K562 (cell line): Measurements from ENCODE around the gene DNAJC8. TPM values are rescaled to one million over a fixed set of nuclear protein-coding genes. Genes with fewer than 3 reads are reported as not detected.

Experiments
- ATAC-seq: fragments of 200-7000 bp; cut with Tn5 transposase; 3 replicates; pipeline ENCODE4 v1.9.1; 2020; ENCODE audit warnings: moderate library complexity
- BruUV-seq: library from RNA; stranded (reverse); fragments of 400-500 nt; replicated peaks from 2 replicates; lab custom pipeline; 2021; lab: Mats Ljungman, UMichigan
- CTCF ChIA-PET: fragments of 300-600 bp; formaldehyde crosslinking; extraction: SDS; loops from one replicate; lab custom pipeline; 2021; ENCODE audit warnings: low intra/inter-chr PET ratio; lab: Yijun Ruan, JAX
- POLR2A ChIA-PET: fragments of 300-600, 350-650 bp; sonication (Branson Sonifier 250); formaldehyde crosslinking; extraction: SDS; loops from one replicate; lab custom pipeline; 2021; ENCODE audit warnings: antibody characterized with exemption, inconsistent platforms; lab: Yijun Ruan, JAX
- DNase-seq, 4 experiments: peaks; one replicate each; pipeline versions ENCODE4 v3.0.0 to v3.0.0-alpha.2; 2011 to 2018; ENCODE audit warnings: low spot score in 3 of 4, mixed read lengths in 3 of 4; ENCODE audit errors: extremely low read depth in 1 of 4
- FAIRE-seq: peaks from 2 replicates; lab custom pipeline; 2011; peaks lifted over from hg19 to GRCh38; lab: Jason Lieb, UNC
- H2AFZ ChIP-seq: 2 replicates; pipeline ENCODE4 v1.6.0; 2011; ENCODE audit warnings: low read depth, low read length, control low read depth, inconsistent platforms
- H3K27ac ChIP-seq: fragments of 200-600 bp; 3 replicates; pipeline ENCODE4 v1.8.0; 2011; ENCODE audit warnings: low read depth, mild to moderate bottlenecking, control low read depth, inconsistent platforms, low read length, moderate library complexity, mixed read lengths; ENCODE audit errors: extremely low read depth
- H3K27me3 ChIP-seq, 2 experiments: fragments of 300-600 bp in 1 of 2; 2 replicates in 1 of 2; 3 replicates in 1 of 2; pipeline versions ENCODE4 v1.6.0 to v1.8.0; 2011; ENCODE audit warnings: inconsistent platforms in 2 of 2, low read length in 2 of 2, mild to moderate bottlenecking in 1 of 2, mixed read lengths in 1 of 2, moderate library complexity in 1 of 2; ENCODE audit not compliant: control insufficient read depth in 2 of 2, insufficient read depth in 2 of 2
- H3K36me3 ChIP-seq: fragments of 300-600 bp; 3 replicates; pipeline ENCODE4 v1.8.0; 2011; ENCODE audit warnings: mild to moderate bottlenecking, low read length, inconsistent platforms; ENCODE audit not compliant: control insufficient read depth, insufficient read depth
- H3K4me1 ChIP-seq, 2 experiments: fragments of 200-600 bp in 1 of 2; replicated peaks in 1 of 2; 2 replicates in 1 of 2; 3 replicates in 1 of 2; pipeline versions ENCODE4 v1.5.1 to v1.8.0; 2011; ENCODE audit warnings: inconsistent platforms in 2 of 2, low read length in 2 of 2, mild to moderate bottlenecking in 1 of 2, mixed read lengths in 1 of 2, moderate library complexity in 1 of 2; ENCODE audit not compliant: control insufficient read depth in 2 of 2, insufficient read depth in 2 of 2
- H3K4me2 ChIP-seq: 2 replicates; pipeline ENCODE4 v1.6.1; 2011; ENCODE audit warnings: low read length, control low read depth, inconsistent platforms, mixed read lengths; ENCODE audit not compliant: insufficient read depth
- H3K4me3 ChIP-seq: fragments of 200-600 bp; sonication (generic), shearing (Covaris generic); 2 replicates; pipeline ENCODE4 v1.5.1; 2016; ENCODE audit warnings: control low read depth, inconsistent platforms
- H3K79me2 ChIP-seq: fragments of 200-600 bp; 3 replicates; pipeline ENCODE4 v1.8.0; 2011; ENCODE audit warnings: low read length, inconsistent platforms; ENCODE audit not compliant: control insufficient read depth, insufficient read depth
- H3K9ac ChIP-seq, 2 experiments: 2 replicates each; pipeline versions ENCODE4 v1.6.0 to v1.6.1; 2011; ENCODE audit warnings: low read depth in 2 of 2, low read length in 2 of 2, control low read depth in 1 of 2, inconsistent platforms in 1 of 2, mild to moderate bottlenecking in 1 of 2, mixed read lengths in 1 of 2; ENCODE audit not compliant: insufficient read depth in 1 of 2
- H3K9me1 ChIP-seq: one replicate; pipeline ENCODE4 v1.6.0; 2011; ENCODE audit warnings: inconsistent platforms, mild to moderate bottlenecking, low read length, moderate library complexity; ENCODE audit not compliant: control insufficient read depth, insufficient read depth
- H3K9me3 ChIP-seq: replicated peaks from 2 replicates; pipeline ENCODE4 v1.5.1; 2011; ENCODE audit warnings: low read depth, low read length, inconsistent platforms; ENCODE audit not compliant: control insufficient read depth, insufficient read depth
- H4K20me1 ChIP-seq: replicated peaks from 2 replicates; pipeline ENCODE4 v1.6.1; 2011; ENCODE audit warnings: low read length, inconsistent platforms, mixed read lengths; ENCODE audit not compliant: control insufficient read depth, insufficient read depth
- CEBPB ChIP-seq: fragments of 450-650 bp; IDR thresholded peaks from 2 replicates; pipeline ENCODE4 v1.6.1; 2016; ENCODE audit warnings: missing genetic modification characterization, missing compliant biosample characterization
- CEBPG ChIP-seq, 3 experiments: fragments of 200-800 bp in 1 of 3; sonication (Bioruptor generic) in 1 of 3; sonication (generic) in 1 of 3; formaldehyde crosslinking in 1 of 3; IDR thresholded peaks in 2 of 3; conservative IDR thresholded peaks in 1 of 3; 2 replicates each; pipeline versions ENCODE4 v1.6.1 to v1.8.0; 2016 to 2022; ENCODE audit warnings: missing compliant biosample characterization in 2 of 3, missing genetic modification characterization in 2 of 3, mild to moderate bottlenecking in 1 of 3, missing genetic modification reagents in 1 of 3
- CHD4 ChIP-seq: fragments of 200-600 bp; sonication (generic); IDR thresholded peaks from 3 replicates; pipeline ENCODE4 v1.6.1; 2012; ENCODE audit warnings: low read depth, mild to moderate bottlenecking, mixed read lengths, low read length, inconsistent platforms; ENCODE audit not compliant: insufficient read depth, insufficient replicate concordance, poor library complexity, severe bottlenecking
- HMGN3 ChIP-seq: IDR thresholded peaks from 2 replicates; pipeline ENCODE4 v1.6.1; 2011; ENCODE audit warnings: borderline replicate concordance, low read depth, mild to moderate bottlenecking, mixed read lengths, low read length; ENCODE audit not compliant: insufficient read length; ENCODE audit errors: extremely low read depth
- KHSRP ChIP-seq: fragments of 450-650 bp; IDR thresholded peaks from 2 replicates; pipeline ENCODE4 v1.6.1; 2017
- PRDM10 ChIP-seq: fragments of 450-650 bp; IDR thresholded peaks from 2 replicates; pipeline ENCODE4 v1.6.1; 2018; ENCODE audit not compliant: partially characterized antibody
- PTTG1 ChIP-seq: fragments of 450-650 bp; IDR thresholded peaks from 2 replicates; pipeline ENCODE4 v1.6.1; 2016; ENCODE audit warnings: low read depth, mild to moderate bottlenecking, missing genetic modification characterization, missing compliant biosample characterization
- ZBTB33 ChIP-seq: sonication (generic); formaldehyde crosslinking; IDR thresholded peaks from 2 replicates; pipeline ENCODE4 v1.8.1; 2023; ENCODE audit warnings: mild to moderate bottlenecking, missing genetic modification reagents
- WGBS: fragments of 100-300 bp; shearing (Covaris generic); methylation state at CpG from one replicate; pipeline ENCODE4 v1.1.6; 2016; ENCODE audit warnings: low coverage, mixed read lengths; ENCODE audit not compliant: insufficient coverage; ENCODE audit errors: missing lambda C conversion rate; 5-methylcytosine and 5-hydroxymethylcytosine counted together
- in situ Hi-C: fragments of 300-500 bp; cut with MboI; formaldehyde crosslinking; loops from 4 replicates; pipeline ENCODE4 v1.15.0; 2018; ENCODE audit warnings: inconsistent platforms, mixed read lengths
- intact Hi-C: fragments of 100-400 bp; cut with micrococcal nuclease; formaldehyde crosslinking; loops from 2 replicates; pipeline ENCODE4 v1.14.2; 2022
- polyA plus RNA-seq, 8 experiments: library from polyadenylated mRNA; depleted of rRNA in 4 of 8; stranded (reverse) in 5 of 8; unstranded in 3 of 8; fragments of >200 nt; fragmentation: Nextera tagmentation in 2 of 8; fragmentation: Illumina TruSeq in 1 of 8; extraction: Ambion mirVana in 2 of 8; extraction: Trizol in 1 of 8; gene quantifications; 2 replicates each; pipeline versions ENCODE4 v1.2.1 to v1.2.3, GENCODE V29; 2011 to 2014; ENCODE audit warnings: inconsistent platforms in 1 of 8, missing spikeins in 1 of 8
- total RNA-seq, 7 experiments: library from RNA; depleted of rRNA in 6 of 7; stranded (reverse); fragments of >200 nt in 6 of 7; fragmentation: Illumina TruSeq in 2 of 7; extraction: Trizol in 2 of 7; gene quantifications; 2 replicates each; pipeline versions ENCODE4 v1.2.1 to v1.2.3, GENCODE V29; 2011 to 2021; ENCODE audit warnings: low replicate concordance in 1 of 7
- TF ChIP-seq, protein P1 (sequence below): fragments of 250-450 bp; sonication (Bioruptor Pico); IDR thresholded peaks from 2 replicates; pipeline ENCODE4 v1.4.0; 2020; ENCODE audit warnings: mild to moderate bottlenecking, moderate library complexity, borderline replicate concordance

DNAJC8 gene
- total and polyA plus RNA-seq, 9 of the 15 experiments (the other 6 are each of a cell fraction or from before 2014, with no cell fraction given) = 143 to 508 (median 209) TPM

DNA sequence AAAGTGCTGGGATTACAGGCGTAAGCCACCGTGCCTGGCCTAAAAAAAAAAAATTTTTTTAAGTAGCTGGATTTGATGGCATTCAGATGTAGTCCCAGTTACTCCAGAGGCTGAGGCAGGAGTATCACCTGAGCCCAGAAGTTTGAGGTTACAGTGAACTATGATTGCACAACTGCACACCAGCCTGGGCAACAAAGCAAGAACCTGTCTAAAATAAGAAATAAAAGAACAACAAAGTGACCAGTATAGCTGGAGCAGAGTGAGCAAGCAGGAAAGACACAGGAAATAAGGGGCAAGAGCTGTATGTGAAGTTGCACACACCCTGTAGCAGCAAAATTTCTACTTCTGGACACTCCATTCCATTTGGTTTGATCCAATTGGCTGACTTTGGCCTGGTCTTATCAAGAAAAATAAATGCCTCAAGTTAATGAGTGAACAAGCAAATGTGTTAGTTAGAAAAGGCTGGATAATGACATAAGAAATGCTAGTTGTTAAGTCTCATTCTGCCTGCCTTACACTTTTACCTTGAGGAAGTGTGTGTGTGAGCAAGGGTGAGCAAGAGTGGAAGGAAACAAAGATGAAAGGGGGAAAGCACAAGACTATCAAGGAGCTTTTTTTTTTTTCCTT is 11.0 kb upstream of the DNAJC8 start:
- ATAC-seq (no peak), DNase-seq (no peak), FAIRE-seq (no peak)
- BruUV-seq = no TSS peak
- Histone ChIP-seq H3K36me3 (peaks cover 4% of the 10 kb centered on the region; the same call in 2 of the 3 replicates), H2AFZ (no peak overlapping the region), H3K27ac (peak overlapping the region; percentile 32; the same call in 1 of the 3 replicates), H3K27me3 (no peaks in the 10 kb centered on the region), H3K4me3 (no peak overlapping the region), H3K9ac (no peak overlapping the region; a peak in 1 of 4 replicates), H3K79me2 (peaks cover 6% of the 10 kb centered on the region; the same call in 2 of the 3 replicates), H3K4me1 (peaks cover 7 to 30% of the 10 kb centered on the region in 2 experiments), H4K20me1 (no peaks in the 10 kb centered on the region), H3K4me2 (no peak overlapping the region), H3K9me3 (no peaks in the 10 kb centered on the region), H3K9me1 (no peaks in the 10 kb centered on the region)
- 43% methylated on average over 2 of the region's 2 CpGs for WGBS
- no peak for TF ChIP-seq KHSRP
- TF ChIP-seq ZBTB33 = peak; percentile 50; the same call in 1 of the 2 replicates
- TF ChIP-seq PTTG1 (tag) = no peak
- TF ChIP-seq, protein P1, sequence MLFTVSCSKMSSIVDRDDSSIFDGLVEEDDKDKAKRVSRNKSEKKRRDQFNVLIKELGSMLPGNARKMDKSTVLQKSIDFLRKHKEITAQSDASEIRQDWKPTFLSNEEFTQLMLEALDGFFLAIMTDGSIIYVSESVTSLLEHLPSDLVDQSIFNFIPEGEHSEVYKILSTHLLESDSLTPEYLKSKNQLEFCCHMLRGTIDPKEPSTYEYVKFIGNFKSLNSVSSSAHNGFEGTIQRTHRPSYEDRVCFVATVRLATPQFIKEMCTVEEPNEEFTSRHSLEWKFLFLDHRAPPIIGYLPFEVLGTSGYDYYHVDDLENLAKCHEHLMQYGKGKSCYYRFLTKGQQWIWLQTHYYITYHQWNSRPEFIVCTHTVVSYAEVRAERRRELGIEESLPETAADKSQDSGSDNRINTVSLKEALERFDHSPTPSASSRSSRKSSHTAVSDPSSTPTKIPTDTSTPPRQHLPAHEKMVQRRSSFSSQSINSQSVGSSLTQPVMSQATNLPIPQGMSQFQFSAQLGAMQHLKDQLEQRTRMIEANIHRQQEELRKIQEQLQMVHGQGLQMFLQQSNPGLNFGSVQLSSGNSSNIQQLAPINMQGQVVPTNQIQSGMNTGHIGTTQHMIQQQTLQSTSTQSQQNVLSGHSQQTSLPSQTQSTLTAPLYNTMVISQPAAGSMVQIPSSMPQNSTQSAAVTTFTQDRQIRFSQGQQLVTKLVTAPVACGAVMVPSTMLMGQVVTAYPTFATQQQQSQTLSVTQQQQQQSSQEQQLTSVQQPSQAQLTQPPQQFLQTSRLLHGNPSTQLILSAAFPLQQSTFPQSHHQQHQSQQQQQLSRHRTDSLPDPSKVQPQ = no peak
- TF ChIP-seq HMGN3 = no peak
- peak; percentile 69 for TF ChIP-seq CEBPG (CRISPR knock-in tag; IDR thresholded peaks at IDR 0.05)
- TF ChIP-seq CEBPG (tag; conservative IDR thresholded peaks at IDR 0.05 in 1 of 2, IDR thresholded peaks at IDR 0.05 in 1 of 2) = peak; percentile 61 to 72
- no peak for TF ChIP-seq CHD4
- peak; percentile 75 for TF ChIP-seq PRDM10
- TF ChIP-seq CEBPB (tag) = peak; percentile 93
- ChIA-PET POLR2A (interaction anchor here (0.6 to 10.6 kb wide), 8 partner anchors 8 to 409 kb away, joined by 3 to 245 read pairs (median 6); partner anchors contain the start of genes ATP5IF1 and SESN2), CTCF (no interaction called here)
- intact Hi-C loops (no loop called here), in situ Hi-C loops (no loop called here)
